Neural cell (in vitro differentiated cells): ENCODE measurements around the gene HLA-G. TPM values are rescaled to one million over a fixed set of nuclear protein-coding genes. Genes with fewer than 3 reads are reported as not detected.

ENCODE experiments used
- H2AFZ ChIP-seq: fragments of 200-600, 300-800 bp; sonication (generic), shearing (Covaris generic); 2 replicates; pipeline ENCODE4 v1.6.0; 2014; ENCODE audit warnings: low read depth, mild to moderate bottlenecking, antibody characterized with exemption, low read length, moderate library complexity
- H3F3A ChIP-seq: fragments of 200-600 bp; shearing (Covaris generic); 2 replicates; pipeline ENCODE4 v1.6.1; 2016; ENCODE audit warnings: mild to moderate bottlenecking, moderate library complexity, mixed read lengths, antibody characterized with exemption, low read length; ENCODE audit not compliant: insufficient read depth, poor library complexity, severe bottlenecking
- H3K27ac ChIP-seq: fragments of 200-600, 300-800 bp; sonication (generic), shearing (Covaris generic); 2 replicates; pipeline ENCODE4 v1.5.1; 2014; ENCODE audit warnings: mild to moderate bottlenecking, low read length, moderate library complexity
- H3K27me3 ChIP-seq: fragments of 300-800, 200-600 bp; sonication (generic), shearing (Covaris generic); 2 replicates; pipeline ENCODE4 v1.6.0; 2014; ENCODE audit warnings: mild to moderate bottlenecking, low read depth, low read length, moderate library complexity; ENCODE audit not compliant: insufficient read depth
- H3K36me3 ChIP-seq: fragments of 300-800, 200-600 bp; sonication (generic), shearing (Covaris generic); 2 replicates; pipeline ENCODE4 v1.5.1; 2014; ENCODE audit warnings: mild to moderate bottlenecking, antibody characterized with exemption, low read length, moderate library complexity; ENCODE audit not compliant: insufficient read depth
- H3K4me2 ChIP-seq: fragments of 300-800, 200-600 bp; sonication (generic), shearing (Covaris generic); 2 replicates; pipeline ENCODE4 v1.6.0; 2014; ENCODE audit warnings: mild to moderate bottlenecking, low read length
- H3K4me3 ChIP-seq: fragments of 300-800, 200-600 bp; sonication (generic), shearing (Covaris generic); 2 replicates; pipeline ENCODE4 v1.5.1; 2014; ENCODE audit warnings: mild to moderate bottlenecking, low read length, moderate library complexity
- H3K79me2 ChIP-seq: fragments of 200-600 bp; shearing (Covaris generic); replicated peaks from 2 replicates; pipeline ENCODE4 v1.6.0; 2014; ENCODE audit warnings: mild to moderate bottlenecking, low read length, moderate library complexity; ENCODE audit not compliant: insufficient read depth
- H3K9ac ChIP-seq: fragments of 300-800, 200-600 bp; sonication (generic), shearing (Covaris generic); 2 replicates; pipeline ENCODE4 v1.6.1; 2016; ENCODE audit warnings: mild to moderate bottlenecking, low read length, mixed read lengths
- H3K9me2 ChIP-seq: fragments of 200-600 bp; shearing (Covaris generic); 2 replicates; pipeline ENCODE4 v1.6.1; 2016; ENCODE audit warnings: mild to moderate bottlenecking, low read length, mixed read lengths; ENCODE audit not compliant: insufficient read depth
- H3K9me3 ChIP-seq: fragments of 200-600, 300-800 bp; sonication (generic), shearing (Covaris generic); 2 replicates; pipeline ENCODE4 v1.6.1; 2016; ENCODE audit warnings: mild to moderate bottlenecking, mixed run types, low read length, moderate library complexity, mixed read lengths
- H4K20me1 ChIP-seq: fragments of 200-600 bp; shearing (Covaris generic); 2 replicates; pipeline ENCODE4 v1.6.1; 2016; ENCODE audit warnings: mild to moderate bottlenecking, mixed run types; ENCODE audit not compliant: insufficient read depth
- CTCF ChIP-seq: fragments of 450-650 bp; IDR thresholded peaks from 2 replicates; pipeline ENCODE4 v1.5.1; 2014; ENCODE audit warnings: antibody characterized with exemption, mild to moderate bottlenecking, moderate library complexity; ENCODE audit not compliant: poor library complexity, severe bottlenecking
- EP300 ChIP-seq: fragments of 450-650 bp; conservative IDR thresholded peaks from 2 replicates; pipeline ENCODE4 v1.6.1; 2014; ENCODE audit warnings: antibody characterized with exemption, mild to moderate bottlenecking, moderate library complexity; ENCODE audit not compliant: poor library complexity, severe bottlenecking
- EZH2 ChIP-seq: fragments of 200-600, 300-800 bp; shearing (Covaris generic), sonication (generic); IDR thresholded peaks from 2 replicates; pipeline ENCODE4 v1.6.1; 2014; ENCODE audit warnings: antibody characterized with exemption, low read length, borderline replicate concordance, mild to moderate bottlenecking; ENCODE audit not compliant: insufficient read depth, poor library complexity, severe bottlenecking
- MXI1 ChIP-seq: fragments of 450-650 bp; conservative IDR thresholded peaks from 2 replicates; pipeline ENCODE4 v1.6.1; 2014; ENCODE audit warnings: antibody characterized with exemption, mild to moderate bottlenecking; ENCODE audit not compliant: poor library complexity, severe bottlenecking
- POLR2AphosphoS5 ChIP-seq: IDR thresholded peaks from 2 replicates; pipeline ENCODE4 v1.6.1; 2012
- RAD21 ChIP-seq: fragments of 450-650 bp; conservative IDR thresholded peaks from 2 replicates; pipeline ENCODE4 v1.6.1; 2014; ENCODE audit warnings: antibody characterized with exemption, mild to moderate bottlenecking, moderate library complexity
- REST ChIP-seq: IDR thresholded peaks from 2 replicates; pipeline ENCODE4 v1.6.1; 2012; ENCODE audit warnings: borderline replicate concordance
- SMC3 ChIP-seq: fragments of 450-650 bp; conservative IDR thresholded peaks from 2 replicates; pipeline ENCODE4 v1.6.1; 2014; ENCODE audit warnings: antibody characterized with exemption, mild to moderate bottlenecking, moderate library complexity; ENCODE audit not compliant: poor library complexity
- TAF1 ChIP-seq: IDR thresholded peaks from 2 replicates; pipeline ENCODE4 v1.6.1; 2012; ENCODE audit warnings: low read depth
- polyA plus RNA-seq: library from polyadenylated mRNA; depleted of rRNA; stranded (reverse); fragments of >200 nt; gene quantifications from 2 replicates; pipeline ENCODE4 v1.2.3, GENCODE V29; 2014

The HLA-G gene
- polyA plus RNA-seq, 1 donor from 2014 or later, result not detected

- Histone ChIP-seq H3K27ac (no peak overlapping the region), H3K36me3 (no peaks in the 10 kb centered on the region), H3K4me3 (no peak overlapping the region), H3K9ac (no peak overlapping the region), H3K9me2 (no peaks in the 10 kb centered on the region), H3K79me2 (no peaks in the 10 kb centered on the region), H3K9me3 (no peaks in the 10 kb centered on the region), H3K27me3 (no peaks in the 10 kb centered on the region), H3K4me2 (no peak overlapping the region), H4K20me1 (no peaks in the 10 kb centered on the region), H2AFZ (no peak overlapping the region), H3F3A (no peaks in the 10 kb centered on the region)
- TF ChIP-seq TAF1 (no peak), EP300 (no peak), MXI1 (no peak), RAD21 (no peak), SMC3 (no peak), REST (no peak), EZH2 (no peak), CTCF (no peak), POLR2AphosphoS5 (no peak)
Measured at GRCh38 chr6:29858006-29858405, 30.4 kb downstream of the HLA-G start.

GRCh38 chr6:29861521-29862255 lies 34.1 kb downstream of the HLA-G start:
- no peak overlapping the region for H3K4me2 ChIP-seq
- H3K9me2 ChIP-seq, result no peaks in the 10 kb centered on the region
- no peak overlapping the region for H3K9ac ChIP-seq
- H4K20me1 ChIP-seq, result no peaks in the 10 kb centered on the region
- H3K79me2 ChIP-seq, result no peaks in the 10 kb centered on the region
- H2AFZ ChIP-seq, result no peak overlapping the region
- H3K36me3 ChIP-seq, result no peaks in the 10 kb centered on the region
- no peak overlapping the region for H3K27ac ChIP-seq
- no peaks in the 10 kb centered on the region for H3F3A ChIP-seq
- H3K9me3 ChIP-seq, result no peaks in the 10 kb centered on the region
- TF ChIP-seq EP300 (no peak), SMC3 (no peak), REST (no peak)
- no peaks in the 10 kb centered on the region for H3K27me3 ChIP-seq
- no peak overlapping the region for H3K4me3 ChIP-seq
